Activated B cell treated with CpG ODN at 0.5 μM for 24 hours (primary cell): ENCODE data around the gene CCR6. TPM values are rescaled to one million over a fixed set of nuclear protein-coding genes. Genes with fewer than 3 reads are reported as not detected.
"Not testable (repeated sequence)": the region's sequence is repeated elsewhere in the genome, so short reads cannot be mapped to it uniquely, and the experiment has no call there.

Source experiments
- ATAC-seq: fragments of 200-7000 bp; cut with Tn5 transposase; one replicate; pipeline ENCODE4 v1.10.0; 2021; ENCODE audit warnings: low read depth, mild to moderate bottlenecking, moderate library complexity
- CTCF ChIA-PET: fragments of 350-600 bp; sonication (Branson Sonifier 250); formaldehyde crosslinking; loops from one replicate; lab custom pipeline; 2021; ENCODE audit warnings: antibody characterized with exemption; lab: Charles Lee
- POLR2A ChIA-PET: fragments of 350-600 bp; sonication (Branson Sonifier 250); formaldehyde crosslinking; loops from one replicate; lab custom pipeline; 2021; ENCODE audit warnings: antibody characterized with exemption; lab: Charles Lee
- DNase-seq: peaks from one replicate; pipeline ENCODE4 v3.0.0; 2022
- H3K27ac Mint-ChIP-seq: one replicate; pipeline ENCODE4 v1.8.0; 2020; ENCODE audit warnings: mixed read lengths
- H3K27me3 Mint-ChIP-seq: one replicate; pipeline ENCODE4 v1.8.0; 2021; ENCODE audit warnings: mixed read lengths
- H3K36me3 Mint-ChIP-seq: one replicate; pipeline ENCODE4 v1.8.0; 2021; ENCODE audit warnings: low read depth, mixed read lengths
- H3K4me1 Mint-ChIP-seq: one replicate; pipeline ENCODE4 v1.8.0; 2021; ENCODE audit warnings: mixed read lengths
- H3K4me3 Mint-ChIP-seq: one replicate; pipeline ENCODE4 v1.8.0; 2020; ENCODE audit warnings: mild to moderate bottlenecking, mixed read lengths
- H3K9me3 Mint-ChIP-seq: one replicate; pipeline ENCODE4 v1.8.0; 2020; ENCODE audit warnings: mixed read lengths
- intact Hi-C: fragments of 100-400 bp; cut with micrococcal nuclease; formaldehyde crosslinking; loops from one replicate; pipeline ENCODE4 v1.15.1; 2024
- total RNA-seq: library from RNA; stranded (reverse); gene quantifications from 2 replicates; pipeline ENCODE4 v1.2.3, GENCODE V29; 2022
- TF ChIP-seq, protein P1 (sequence below): fragments of 200-600 bp; IDR thresholded peaks from one replicate; pipeline ENCODE4 v1.8.0; 2022; ENCODE audit warnings: antibody characterized with exemption, mild to moderate bottlenecking

CCR6 gene
- total RNA-seq, 1 donor from 2014 or later = 28.9 TPM

- H3K9me3 Mint-ChIP-seq = peaks cover 2% of the 10 kb centered on the region
- H3K27me3 Mint-ChIP-seq = no peaks in the 10 kb centered on the region
- TF ChIP-seq, protein P1, sequence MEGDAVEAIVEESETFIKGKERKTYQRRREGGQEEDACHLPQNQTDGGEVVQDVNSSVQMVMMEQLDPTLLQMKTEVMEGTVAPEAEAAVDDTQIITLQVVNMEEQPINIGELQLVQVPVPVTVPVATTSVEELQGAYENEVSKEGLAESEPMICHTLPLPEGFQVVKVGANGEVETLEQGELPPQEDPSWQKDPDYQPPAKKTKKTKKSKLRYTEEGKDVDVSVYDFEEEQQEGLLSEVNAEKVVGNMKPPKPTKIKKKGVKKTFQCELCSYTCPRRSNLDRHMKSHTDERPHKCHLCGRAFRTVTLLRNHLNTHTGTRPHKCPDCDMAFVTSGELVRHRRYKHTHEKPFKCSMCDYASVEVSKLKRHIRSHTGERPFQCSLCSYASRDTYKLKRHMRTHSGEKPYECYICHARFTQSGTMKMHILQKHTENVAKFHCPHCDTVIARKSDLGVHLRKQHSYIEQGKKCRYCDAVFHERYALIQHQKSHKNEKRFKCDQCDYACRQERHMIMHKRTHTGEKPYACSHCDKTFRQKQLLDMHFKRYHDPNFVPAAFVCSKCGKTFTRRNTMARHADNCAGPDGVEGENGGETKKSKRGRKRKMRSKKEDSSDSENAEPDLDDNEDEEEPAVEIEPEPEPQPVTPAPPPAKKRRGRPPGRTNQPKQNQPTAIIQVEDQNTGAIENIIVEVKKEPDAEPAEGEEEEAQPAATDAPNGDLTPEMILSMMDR = peak; percentile 51
- H3K4me3 Mint-ChIP-seq = peak overlapping the region; percentile 54
- DNase-seq = peak; percentile 65
- no peaks in the 10 kb centered on the region for H3K36me3 Mint-ChIP-seq
- ChIA-PET POLR2A (interaction anchor here (0.7 to 4.7 kb wide), 8 partner anchors 11 to 62 kb away, joined by 3 to 51 read pairs (median 9); no protein-coding TSS in a partner anchor), CTCF (interaction anchor here (0.8 to 2.3 kb wide), 5 partner anchors 13 to 62 kb away, joined by 4 to 20 read pairs (median 5); no protein-coding TSS in a partner anchor)
- H3K4me1 Mint-ChIP-seq = peaks cover 52% of the 10 kb centered on the region
- peak overlapping the region; percentile 91 for H3K27ac Mint-ChIP-seq
- peak; percentile 99 for ATAC-seq
- intact Hi-C loops = loop anchor here (1.0 to 2.0 kb wide), 9 partner anchors 10 to 293 kb away; partner anchors contain the start of gene CEP43
Measured at GRCh38 chr6:167079853-167080297, 43.0 kb upstream of the CCR6 start.

- intact Hi-C loops = no loop called here
- peaks cover 52% of the 10 kb centered on the region for H3K4me1 Mint-ChIP-seq
- TF ChIP-seq, protein P1 = no peak
- H3K36me3 Mint-ChIP-seq = peaks cover 16% of the 10 kb centered on the region
- ATAC-seq (no peak), DNase-seq (no peak)
- no peaks in the 10 kb centered on the region for H3K27me3 Mint-ChIP-seq
- H3K9me3 Mint-ChIP-seq = peaks cover 7% of the 10 kb centered on the region
- H3K4me3 Mint-ChIP-seq = no peak overlapping the region
- H3K27ac Mint-ChIP-seq = peak overlapping the region; percentile 42
- ChIA-PET CTCF (interaction anchor here (1.3 to 11.5 kb wide), 2 partner anchors 41 to 53 kb away, joined by 4 to 145 read pairs; no protein-coding TSS in a partner anchor), POLR2A (interaction anchor here (2.9 to 10.1 kb wide), 3 partner anchors 27 to 42 kb away, joined by 9 to 970 read pairs (median 411); partner anchors contain the start of gene CCR6)
Measured at GRCh38 chr6:167087857-167088354, 35.0 kb upstream of the CCR6 start.

GRCh38 chr6:167088741-167089140, 34.2 kb upstream of the CCR6 start:
- ATAC-seq = not testable (repeated sequence)

DNA sequence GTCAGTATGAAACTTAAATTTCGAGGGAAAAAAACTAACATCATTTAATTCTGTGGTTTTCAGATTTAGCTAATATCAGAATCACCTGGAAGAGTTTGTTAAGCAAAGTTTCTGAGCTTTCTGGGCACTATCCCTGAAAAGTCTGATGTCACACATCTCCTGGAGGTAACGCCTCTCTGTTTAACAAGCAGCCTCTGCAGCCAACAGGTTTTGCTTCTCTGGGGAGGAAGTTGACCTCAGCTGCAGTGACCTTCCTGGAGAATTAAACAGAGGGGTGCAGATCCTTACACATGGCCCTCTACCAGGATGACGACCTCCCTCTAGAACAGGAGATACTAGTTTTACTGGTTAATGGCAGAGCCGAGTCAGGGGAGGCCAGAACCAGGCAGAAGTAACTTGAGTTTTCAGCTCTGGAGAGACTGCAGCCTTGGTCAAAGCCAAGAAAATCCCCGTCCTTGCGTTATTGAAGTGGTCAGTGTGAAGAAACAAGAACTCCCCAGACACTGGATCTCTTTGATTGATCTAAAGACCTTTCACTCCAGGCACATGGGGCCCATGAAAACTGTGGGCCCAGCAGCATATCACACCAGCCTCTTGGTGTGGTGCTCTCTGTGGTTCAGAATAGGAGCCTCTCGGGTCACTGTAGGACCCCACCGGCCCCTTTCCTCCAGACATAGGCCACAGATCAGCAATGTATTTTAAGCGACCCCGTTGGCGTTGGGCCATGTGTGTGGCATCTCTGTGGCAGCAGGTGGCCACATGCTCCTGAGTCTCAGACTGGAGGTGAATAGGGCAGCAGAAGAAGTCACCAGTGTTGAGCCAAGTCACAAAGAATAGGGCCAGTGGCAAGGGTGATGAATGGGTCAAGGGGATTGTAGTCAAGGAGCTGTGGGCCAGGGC, 33.4 kb upstream of the CCR6 start:
- ChIA-PET POLR2A (interaction anchor here (2.0 to 10.1 kb wide), 7 partner anchors 9 to 133 kb away, joined by 5 to 970 read pairs (median 96); partner anchors contain the start of genes CCR6 and RNASET2), CTCF (interaction anchor here (2.2 to 11.5 kb wide), 2 partner anchors 30 to 51 kb away, joined by 6 to 145 read pairs; no protein-coding TSS in a partner anchor)
- peak overlapping the region; percentile 100 for H3K27ac Mint-ChIP-seq
- H3K9me3 Mint-ChIP-seq = peaks cover 5% of the 10 kb centered on the region
- H3K27me3 Mint-ChIP-seq = no peaks in the 10 kb centered on the region
- DNase-seq (no peak), ATAC-seq (no peak)
- intact Hi-C loops = loop anchor here (1.0 kb wide), 1 partner anchor 9 kb away; no protein-coding TSS in a partner anchor
- peaks cover 68% of the 10 kb centered on the region for H3K4me1 Mint-ChIP-seq
- H3K4me3 Mint-ChIP-seq = no peak overlapping the region
- peaks cover 23% of the 10 kb centered on the region for H3K36me3 Mint-ChIP-seq
- TF ChIP-seq, protein P1 = no peak

More at GRCh38 chr6:167088741-167089140, 34.2 kb upstream of the CCR6 start:
- DNase-seq, H3K9me3 Mint-ChIP-seq, H3K4me3 Mint-ChIP-seq, H3K27me3 Mint-ChIP-seq, intact Hi-C loops: not testable (repeated sequence)
- POLR2A ChIA-PET = interaction anchor here (0.7 to 10.1 kb wide), 5 partner anchors 9 to 42 kb away, joined by 7 to 970 read pairs (median 18); partner anchors contain the start of gene CCR6
- Mint-ChIP-seq H3K4me1 (peaks cover 61% of the 10 kb centered on the region), H3K36me3 (peaks cover 22% of the 10 kb centered on the region), H3K27ac (peak overlapping the region; percentile 100)
- CTCF ChIA-PET = interaction anchor here (11.5 kb wide), 1 partner anchor 52 kb away, joined by 145 read pairs; no protein-coding TSS in a partner anchor

GRCh38 chr6:167090171-167090570, 32.7 kb upstream of the CCR6 start:
- H3K4me1 Mint-ChIP-seq = peaks cover 75% of the 10 kb centered on the region
- intact Hi-C loops = loop anchor here (1.0 kb wide), 1 partner anchor 10 kb away; no protein-coding TSS in a partner anchor
- no peaks in the 10 kb centered on the region for H3K27me3 Mint-ChIP-seq
- peak overlapping the region; percentile 94 for H3K4me3 Mint-ChIP-seq
- ATAC-seq (no peak), DNase-seq (no peak)
- CTCF ChIA-PET = interaction anchor here (1.4 to 11.5 kb wide), 4 partner anchors 23 to 100 kb away, joined by 3 to 145 read pairs (median 6); no protein-coding TSS in a partner anchor
- H3K9me3 Mint-ChIP-seq = peaks cover 5% of the 10 kb centered on the region
- POLR2A ChIA-PET = interaction anchor here (2.0 to 10.1 kb wide), 6 partner anchors 9 to 133 kb away, joined by 5 to 970 read pairs (median 104); partner anchors contain the start of genes CCR6 and RNASET2
- H3K27ac Mint-ChIP-seq = peak overlapping the region; percentile 100
- H3K36me3 Mint-ChIP-seq = peaks cover 23% of the 10 kb centered on the region
- TF ChIP-seq, protein P1 = no peak
